ENCODE measurements around the gene LHX4. TPM values are rescaled to one million over a fixed set of nuclear protein-coding genes. Genes with fewer than 3 reads are reported as not detected.

LHX4 gene
- total RNA-seq = not detected

DNA sequence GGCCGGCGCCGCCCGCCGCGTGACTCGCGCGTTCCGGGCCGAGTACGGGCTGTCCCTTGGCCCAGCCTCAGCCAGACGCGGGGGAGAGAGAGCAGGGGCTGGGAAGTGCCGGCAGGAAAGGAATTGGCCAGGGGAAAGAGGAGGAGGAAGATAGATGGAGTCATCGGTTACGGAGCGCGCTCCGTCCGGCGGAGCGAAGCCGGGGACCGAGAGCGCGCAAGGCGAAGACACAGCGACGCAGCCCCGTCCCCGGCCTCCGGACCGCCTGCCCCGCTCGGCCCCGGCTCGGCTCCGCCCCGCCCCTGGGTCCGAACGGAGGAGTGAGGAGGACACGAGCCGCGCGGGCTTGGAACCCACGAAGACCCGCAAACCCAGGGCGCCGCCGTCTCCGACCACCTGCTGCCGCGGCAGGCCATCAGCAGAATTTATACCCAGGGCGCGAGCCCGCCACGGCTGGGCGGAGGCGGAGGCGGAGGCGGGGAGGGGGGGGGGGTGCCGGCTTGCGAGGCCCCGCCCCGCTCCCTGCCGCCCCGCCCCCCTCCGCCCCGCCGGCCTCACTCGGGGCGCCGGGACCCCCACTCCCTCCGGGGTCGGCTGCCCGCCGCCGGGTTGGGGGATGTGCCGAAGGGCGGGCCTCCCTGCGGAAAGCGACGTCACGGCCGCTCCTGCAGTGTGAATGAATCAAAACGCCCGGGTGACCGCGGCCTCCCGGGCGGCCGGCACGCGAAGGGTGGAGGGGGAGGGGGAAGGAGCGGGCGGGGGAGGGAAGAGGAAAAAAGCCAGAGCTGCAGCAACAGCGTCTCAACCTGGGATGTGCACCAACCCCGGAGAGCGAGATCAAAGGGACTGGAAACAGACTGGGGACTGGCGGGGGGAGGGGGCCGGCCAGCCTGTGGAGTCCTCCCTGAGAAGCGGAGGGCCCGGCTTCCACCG, at the start of gene LHX4:
Gene LHX4, plus strand, starts transcription at position 782 of the 933 bp plus-strand sequence. CDS start 266 bp downstream, outside the sequence.
- TF ChIP-seq POLR2AphosphoS5 (IDR thresholded peaks at IDR 0.05) (peak; percentile 21), EP300 (IDR thresholded peaks at IDR 0.05) (no peak), POLR2A (IDR thresholded peaks at IDR 0.05) (no peak)
- TF ChIP-seq, protein P1, sequence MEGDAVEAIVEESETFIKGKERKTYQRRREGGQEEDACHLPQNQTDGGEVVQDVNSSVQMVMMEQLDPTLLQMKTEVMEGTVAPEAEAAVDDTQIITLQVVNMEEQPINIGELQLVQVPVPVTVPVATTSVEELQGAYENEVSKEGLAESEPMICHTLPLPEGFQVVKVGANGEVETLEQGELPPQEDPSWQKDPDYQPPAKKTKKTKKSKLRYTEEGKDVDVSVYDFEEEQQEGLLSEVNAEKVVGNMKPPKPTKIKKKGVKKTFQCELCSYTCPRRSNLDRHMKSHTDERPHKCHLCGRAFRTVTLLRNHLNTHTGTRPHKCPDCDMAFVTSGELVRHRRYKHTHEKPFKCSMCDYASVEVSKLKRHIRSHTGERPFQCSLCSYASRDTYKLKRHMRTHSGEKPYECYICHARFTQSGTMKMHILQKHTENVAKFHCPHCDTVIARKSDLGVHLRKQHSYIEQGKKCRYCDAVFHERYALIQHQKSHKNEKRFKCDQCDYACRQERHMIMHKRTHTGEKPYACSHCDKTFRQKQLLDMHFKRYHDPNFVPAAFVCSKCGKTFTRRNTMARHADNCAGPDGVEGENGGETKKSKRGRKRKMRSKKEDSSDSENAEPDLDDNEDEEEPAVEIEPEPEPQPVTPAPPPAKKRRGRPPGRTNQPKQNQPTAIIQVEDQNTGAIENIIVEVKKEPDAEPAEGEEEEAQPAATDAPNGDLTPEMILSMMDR (IDR thresholded peaks at IDR 0.05) = no peak
- Histone ChIP-seq H3K4me1 (peaks cover 0 to 59% (median 41%) of the 10 kb centered on the region in 3 donors), H3K27ac (no peak within 1 kb of the TSS), H3K9me3 (no peaks in the 10 kb centered on the region), H3K36me3 (no peaks in the 10 kb centered on the region), H3K4me3 (peak within 1 kb of the TSS; percentile 43 to 62), H3K27me3 (peaks cover 100% of the 10 kb centered on the region)
- 0% methylated on average over 5 of the region's 105 CpGs; no CpG with 5 or more reads in 1 of the 2 donors for WGBS, 2 donors (ENCODE audit: low coverage in 1 of 2)
- ATAC-seq = peak; percentile 20

DNA sequence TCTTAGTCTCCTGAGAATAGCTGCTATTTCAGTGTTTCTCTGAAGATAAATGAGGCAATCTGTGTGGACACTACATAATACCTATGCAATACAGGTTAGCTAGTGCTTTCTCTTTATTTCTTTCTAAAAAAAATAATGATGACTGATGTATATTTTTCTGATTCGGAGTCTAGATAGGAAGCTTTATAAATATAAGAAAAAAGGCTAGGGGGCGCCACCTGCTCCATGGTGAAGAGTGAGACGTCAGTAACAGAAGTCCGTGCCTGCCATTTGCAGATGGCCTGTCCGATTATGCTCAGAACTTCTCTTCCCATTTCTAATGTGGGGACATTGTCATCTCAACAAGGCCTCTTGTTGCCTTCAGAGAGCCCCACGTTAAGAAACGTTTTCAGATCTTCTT, 49.0 kb upstream of the LHX4 start:
- ATAC-seq = no peak
- peaks cover 0 to 72% of the 10 kb centered on the region in 2 donors for H3K36me3 ChIP-seq

DNA sequence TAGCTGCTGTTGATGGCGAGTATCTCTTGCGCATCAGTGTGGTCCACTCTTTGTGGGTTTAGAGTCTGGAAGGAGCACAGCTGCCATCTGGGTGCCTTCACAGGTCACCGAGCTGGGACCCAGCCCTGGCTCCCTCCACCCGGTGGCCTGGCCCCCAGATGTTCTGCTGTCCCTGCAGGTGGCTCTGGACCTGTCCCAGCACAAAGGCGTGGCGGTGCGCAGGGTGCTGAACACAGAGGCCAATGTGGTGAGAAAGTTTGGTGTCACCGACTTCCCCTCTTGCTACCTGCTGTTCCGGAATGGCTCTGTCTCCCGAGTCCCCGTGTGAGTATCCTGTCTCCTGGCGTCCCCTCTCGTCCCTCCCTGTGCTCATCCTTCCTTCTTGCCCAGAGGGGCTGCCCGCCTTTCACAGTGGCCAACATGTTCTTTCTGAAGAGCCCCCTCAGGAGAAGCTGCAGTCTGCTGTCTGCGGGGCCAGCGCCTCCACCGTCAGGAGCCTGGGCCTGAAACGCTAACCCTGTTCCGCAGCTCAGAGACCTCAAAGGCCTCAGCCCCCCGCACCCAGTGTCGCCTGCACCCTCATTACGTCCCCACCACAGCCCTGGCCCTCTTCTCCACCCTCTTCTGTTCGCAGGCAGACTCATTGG, 47.9 kb upstream of the LHX4 start:
- H3K9me3 ChIP-seq = no peaks in the 10 kb centered on the region
- no peak for TF ChIP-seq POLR2A (IDR thresholded peaks at IDR 0.05)
- TF ChIP-seq EP300 (IDR thresholded peaks at IDR 0.05) = no peak
- no peak for TF ChIP-seq POLR2AphosphoS5 (IDR thresholded peaks at IDR 0.05)
- TF ChIP-seq, protein P1 (IDR thresholded peaks at IDR 0.05) = no peak
- ATAC-seq = no peak
- peaks cover 0 to 7% (median 0%) of the 10 kb centered on the region in 3 donors for H3K4me1 ChIP-seq
- 96 to 97% methylated on average over 9 to 10 of the region's 23 CpGs for WGBS, 2 donors (ENCODE audit: low coverage in 1 of 2)
- H3K27me3 ChIP-seq = no peaks in the 10 kb centered on the region
- H3K36me3 ChIP-seq = peaks cover 0 to 77% of the 10 kb centered on the region in 2 donors
- H3K27ac ChIP-seq = no peak overlapping the region
- no peak overlapping the region for H3K4me3 ChIP-seq

More for the DNA sequence above, 49.0 kb upstream of the LHX4 start:
- Histone ChIP-seq H3K27ac (no peak overlapping the region), H3K9me3 (no peaks in the 10 kb centered on the region), H3K27me3 (no peaks in the 10 kb centered on the region), H3K4me1 (peaks cover 0 to 7% (median 0%) of the 10 kb centered on the region in 3 donors), H3K4me3 (no peak overlapping the region)
- 56 to 71% methylated on average over 7 of the region's 7 CpGs for WGBS, 2 donors (ENCODE audit: low coverage in 1 of 2)
- TF ChIP-seq, protein P1 (IDR thresholded peaks at IDR 0.05) = peak in 2 of 4 experiments; percentile 16 to 31
- no peak for TF ChIP-seq POLR2AphosphoS5 (IDR thresholded peaks at IDR 0.05)

DNA sequence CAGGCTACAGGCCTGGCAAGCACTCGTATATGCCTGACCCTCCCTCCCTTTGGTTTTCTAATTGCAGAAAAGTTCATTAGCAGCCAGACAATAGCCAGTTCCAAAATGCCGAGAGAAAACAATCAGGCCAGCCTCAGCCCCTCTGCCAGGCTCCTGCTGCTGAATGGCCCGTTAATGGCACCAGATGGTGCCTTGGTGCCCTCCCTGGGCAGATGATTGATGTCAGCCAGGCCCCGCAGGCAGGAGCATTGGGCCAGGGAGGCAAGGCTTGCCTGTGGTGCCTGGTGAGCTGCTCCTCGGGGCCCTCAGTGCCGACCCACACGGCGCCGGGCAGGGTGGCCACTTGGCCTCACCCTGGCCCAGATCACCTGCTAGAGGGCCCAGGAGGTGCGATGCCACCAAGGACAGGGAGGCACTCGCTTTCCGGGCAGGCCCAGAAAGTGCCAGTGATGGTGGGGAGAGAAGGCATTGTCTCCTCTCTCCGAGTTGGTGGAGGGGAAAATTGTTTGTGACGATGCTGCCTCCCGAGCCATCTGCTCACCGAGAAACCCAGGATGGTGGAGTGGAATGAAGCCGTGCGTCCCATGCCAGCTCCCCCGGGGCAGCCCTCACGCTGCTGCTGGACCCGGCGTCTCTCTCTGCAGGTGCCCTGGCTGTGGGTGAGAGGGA, 47.3 kb upstream of the LHX4 start:
- Histone ChIP-seq H3K36me3 (peaks cover 0 to 84% of the 10 kb centered on the region in 2 donors), H3K4me3 (no peak overlapping the region), H3K27ac (no peak overlapping the region), H3K4me1 (peaks cover 0 to 7% (median 0%) of the 10 kb centered on the region in 3 donors), H3K27me3 (no peaks in the 10 kb centered on the region), H3K9me3 (no peaks in the 10 kb centered on the region)
- 83 to 92% methylated on average over 1 to 9 of the region's 22 CpGs for WGBS, 2 donors (ENCODE audit: low coverage in 1 of 2)
- TF ChIP-seq POLR2A (IDR thresholded peaks at IDR 0.05) (no peak), EP300 (IDR thresholded peaks at IDR 0.05) (no peak), POLR2AphosphoS5 (IDR thresholded peaks at IDR 0.05) (no peak)
- TF ChIP-seq, protein P1 (IDR thresholded peaks at IDR 0.05) = no peak
- no peak for ATAC-seq

All from gastroesophageal sphincter (tissue), 4 donors.